Chondrocyte (in vitro differentiated cells): ENCODE data around the gene CHRND. TPM values are rescaled to one million over a fixed set of nuclear protein-coding genes. Genes with fewer than 3 reads are reported as not detected.

Source experiments
- DNase-seq: peaks from one replicate; pipeline ENCODE4 v3.0.0; 2021; ENCODE audit warnings: mixed read lengths, low spot score
- H3K27ac Mint-ChIP-seq: one replicate; pipeline ENCODE4 v1.8.0; 2021; ENCODE audit warnings: mild to moderate bottlenecking, moderate library complexity, mixed read lengths; ENCODE audit not compliant: unreplicated experiment
- H3K27me3 Mint-ChIP-seq: 2 replicates; pipeline ENCODE4 v1.8.0; 2021; ENCODE audit warnings: low read depth, mixed read lengths
- H3K36me3 Mint-ChIP-seq: 2 replicates; pipeline ENCODE4 v1.8.0; 2021; ENCODE audit warnings: low read depth, mixed read lengths
- H3K4me1 Mint-ChIP-seq: 2 replicates; pipeline ENCODE4 v1.8.0; 2021; ENCODE audit warnings: low read depth, mild to moderate bottlenecking, mixed read lengths
- H3K4me3 Mint-ChIP-seq: one replicate; pipeline ENCODE4 v1.8.0; 2021; ENCODE audit warnings: mild to moderate bottlenecking, moderate library complexity, mixed read lengths; ENCODE audit not compliant: unreplicated experiment
- H3K9me3 Mint-ChIP-seq: 2 replicates; pipeline ENCODE4 v1.8.0; 2021; ENCODE audit warnings: low read depth, mixed read lengths
- CTCF ChIP-seq: fragments of 200-600 bp; sonication (generic); IDR thresholded peaks from 2 replicates; pipeline ENCODE4 v1.5.0; 2021; ENCODE audit warnings: antibody characterized with exemption, mild to moderate bottlenecking, moderate library complexity
- total RNA-seq: library from RNA; stranded (reverse); gene quantifications from 3 replicates; pipeline ENCODE4 v1.2.1, GENCODE V29; 2021

Gene CHRND
- total RNA-seq, 1 donor from 2014 or later, result not detected

GRCh38 chr2:232542715-232543467 is 16.9 kb downstream of the CHRND start:
- no peaks in the 10 kb centered on the region for H3K4me1 Mint-ChIP-seq
- H3K9me3 Mint-ChIP-seq, result no peaks in the 10 kb centered on the region
- H3K36me3 Mint-ChIP-seq, result peaks cover 4% of the 10 kb centered on the region
- H3K27me3 Mint-ChIP-seq, result no peaks in the 10 kb centered on the region
- DNase-seq, result peak; percentile 85
- TF ChIP-seq CTCF, result no peak
- no peak overlapping the region for H3K27ac Mint-ChIP-seq
- no peak overlapping the region for H3K4me3 Mint-ChIP-seq

GRCh38 chr2:232543491-232543890 is 17.5 kb downstream of the CHRND start:
- peak; percentile 81 for DNase-seq
- no peak overlapping the region for H3K27ac Mint-ChIP-seq
- peaks cover under 1% of the 10 kb centered on the region for H3K4me1 Mint-ChIP-seq
- H3K36me3 Mint-ChIP-seq, result peaks cover 5% of the 10 kb centered on the region
- TF ChIP-seq CTCF, result no peak
- H3K27me3 Mint-ChIP-seq, result no peaks in the 10 kb centered on the region
- no peak overlapping the region for H3K4me3 Mint-ChIP-seq
- H3K9me3 Mint-ChIP-seq, result peaks cover 2% of the 10 kb centered on the region

- Mint-ChIP-seq H3K4me1 (peaks cover 6% of the 10 kb centered on the region), H3K36me3 (peaks cover 7% of the 10 kb centered on the region), H3K4me3 (no peak overlapping the region), H3K27ac (no peak overlapping the region), H3K9me3 (peaks cover 7% of the 10 kb centered on the region), H3K27me3 (no peaks in the 10 kb centered on the region)
- no peak for TF ChIP-seq CTCF
- DNase-seq, result peak; percentile 90
Observed at GRCh38 chr2:232543928-232544631, 18.1 kb downstream of the CHRND start.

GRCh38 chr2:232544674-232545073 is 18.7 kb downstream of the CHRND start:
- H3K27ac Mint-ChIP-seq, result no peak overlapping the region
- no peaks in the 10 kb centered on the region for H3K27me3 Mint-ChIP-seq
- no peak overlapping the region for H3K4me3 Mint-ChIP-seq
- peak; percentile 20 for DNase-seq
- no peak for TF ChIP-seq CTCF
- H3K9me3 Mint-ChIP-seq, result peaks cover 7% of the 10 kb centered on the region
- peaks cover 7% of the 10 kb centered on the region for H3K36me3 Mint-ChIP-seq
- H3K4me1 Mint-ChIP-seq, result peaks cover 10% of the 10 kb centered on the region

- TF ChIP-seq CTCF, result no peak
- Mint-ChIP-seq H3K9me3 (peaks cover 7% of the 10 kb centered on the region), H3K36me3 (peaks cover 7% of the 10 kb centered on the region), H3K4me1 (peaks cover 14% of the 10 kb centered on the region), H3K4me3 (no peak overlapping the region), H3K27ac (no peak overlapping the region), H3K27me3 (no peaks in the 10 kb centered on the region)
- DNase-seq, result peak; percentile 62
Observed at GRCh38 chr2:232545511-232546375, 19.8 kb downstream of the CHRND start.
